ENCODE results near the gene CTU2. TPM values are rescaled to one million over a fixed set of nuclear protein-coding genes. Genes with fewer than 3 reads are reported as not detected.

CTU2 gene
- total RNA-seq, 1 donor from 2014 or later: 18.3 TPM

- no peak for FAIRE-seq
Measured at GRCh38 chr16:88673716-88674379, 32.5 kb upstream of the CTU2 start.

GRCh38 chr16:88676502-88677242 is 29.6 kb upstream of the CTU2 start:
- Histone ChIP-seq H3K4me2 (ENCODE audit: low read length) (no peak overlapping the region), H2AFZ (ENCODE audit: low read depth, low read length) (no peak overlapping the region), H3K27ac (ENCODE audit: low read depth, low read length) (no peak overlapping the region), H3K36me3 (ENCODE audit: insufficient read depth, low read length) (no peaks in the 10 kb centered on the region), H4K20me1 (ENCODE audit: insufficient read depth, low read length) (no peaks in the 10 kb centered on the region), H3K9me3 (ENCODE audit: insufficient read depth, low read depth, low read length) (no peaks in the 10 kb centered on the region), H3K4me1 (ENCODE audit: insufficient read depth, low read length) (no peaks in the 10 kb centered on the region), H3K9ac (ENCODE audit: low read length) (no peak overlapping the region), H3K27me3 (ENCODE audit: insufficient read depth, low read length) (peaks cover 5% of the 10 kb centered on the region), H3K79me2 (ENCODE audit: insufficient read depth, low read length) (no peaks in the 10 kb centered on the region), H3K4me3 (ENCODE audit: insufficient read depth, low read depth, low read length) (no peak overlapping the region)
- FAIRE-seq (no peak), DNase-seq (ENCODE audit: low read depth) (no peak)
- Mint-ChIP-seq H3K9me3 (ENCODE audit: unreplicated experiment) (no peaks in the 10 kb centered on the region), H3K27me3 (ENCODE audit: low read depth, unreplicated experiment) (no peaks in the 10 kb centered on the region), H3K36me3 (ENCODE audit: low read depth, unreplicated experiment) (peaks cover 2% of the 10 kb centered on the region), H3K27ac (ENCODE audit: unreplicated experiment) (no peak overlapping the region), H3K4me1 (ENCODE audit: low read depth, unreplicated experiment) (no peaks in the 10 kb centered on the region), H3K4me3 (ENCODE audit: unreplicated experiment) (no peak overlapping the region)
- no peak for TF ChIP-seq CTCF (IDR thresholded peaks at IDR 0.05; ENCODE audit: insufficient read depth, low read depth, low read length)
- no peak for TF ChIP-seq EZH2 (IDR thresholded peaks at IDR 0.05; ENCODE audit: insufficient read depth, low read length)

More at GRCh38 chr16:88673716-88674379, 32.5 kb upstream of the CTU2 start:
- Histone ChIP-seq H3K9me3 (ENCODE audit: insufficient read depth, low read depth, low read length) (no peaks in the 10 kb centered on the region), H4K20me1 (ENCODE audit: insufficient read depth, low read length) (no peaks in the 10 kb centered on the region), H3K4me3 (ENCODE audit: insufficient read depth, low read depth, low read length) (no peak overlapping the region), H3K79me2 (ENCODE audit: insufficient read depth, low read length) (no peaks in the 10 kb centered on the region), H2AFZ (ENCODE audit: low read depth, low read length) (no peak overlapping the region), H3K27ac (ENCODE audit: low read depth, low read length) (no peak overlapping the region), H3K4me1 (ENCODE audit: insufficient read depth, low read length) (no peaks in the 10 kb centered on the region), H3K27me3 (ENCODE audit: insufficient read depth, low read length) (peaks cover 5% of the 10 kb centered on the region), H3K9ac (ENCODE audit: low read length) (no peak overlapping the region), H3K4me2 (ENCODE audit: low read length) (no peak overlapping the region), H3K36me3 (ENCODE audit: insufficient read depth, low read length) (no peaks in the 10 kb centered on the region)
- H3K9me3 Mint-ChIP-seq (ENCODE audit: unreplicated experiment): no peaks in the 10 kb centered on the region
- H3K36me3 Mint-ChIP-seq (ENCODE audit: low read depth, unreplicated experiment): peaks cover 5% of the 10 kb centered on the region
- no peak overlapping the region for H3K4me3 Mint-ChIP-seq (ENCODE audit: unreplicated experiment)
- H3K27me3 Mint-ChIP-seq (ENCODE audit: low read depth, unreplicated experiment): no peaks in the 10 kb centered on the region
- no peak for DNase-seq (ENCODE audit: low read depth)
- no peak overlapping the region for H3K27ac Mint-ChIP-seq (ENCODE audit: unreplicated experiment)
- TF ChIP-seq CTCF (IDR thresholded peaks at IDR 0.05; ENCODE audit: insufficient read depth, low read depth, low read length) (no peak), EZH2 (IDR thresholded peaks at IDR 0.05; ENCODE audit: insufficient read depth, low read length) (no peak)
- no peaks in the 10 kb centered on the region for H3K4me1 Mint-ChIP-seq (ENCODE audit: low read depth, unreplicated experiment)

- Histone ChIP-seq H3K27ac (ENCODE audit: low read depth, low read length) (no peak overlapping the region), H3K4me3 (ENCODE audit: insufficient read depth, low read depth, low read length) (no peak overlapping the region), H3K9me3 (ENCODE audit: insufficient read depth, low read depth, low read length) (no peaks in the 10 kb centered on the region), H4K20me1 (ENCODE audit: insufficient read depth, low read length) (no peaks in the 10 kb centered on the region), H3K4me2 (ENCODE audit: low read length) (no peak overlapping the region), H3K36me3 (ENCODE audit: insufficient read depth, low read length) (no peaks in the 10 kb centered on the region), H2AFZ (ENCODE audit: low read depth, low read length) (no peak overlapping the region), H3K9ac (ENCODE audit: low read length) (no peak overlapping the region), H3K4me1 (ENCODE audit: insufficient read depth, low read length) (no peaks in the 10 kb centered on the region), H3K79me2 (ENCODE audit: insufficient read depth, low read length) (no peaks in the 10 kb centered on the region), H3K27me3 (ENCODE audit: insufficient read depth, low read length) (peaks cover 5% of the 10 kb centered on the region)
- FAIRE-seq (no peak), DNase-seq (ENCODE audit: low read depth) (no peak)
- Mint-ChIP-seq H3K4me1 (ENCODE audit: low read depth, unreplicated experiment) (no peaks in the 10 kb centered on the region), H3K27ac (ENCODE audit: unreplicated experiment) (no peak overlapping the region), H3K9me3 (ENCODE audit: unreplicated experiment) (no peaks in the 10 kb centered on the region), H3K4me3 (ENCODE audit: unreplicated experiment) (no peak overlapping the region), H3K36me3 (ENCODE audit: low read depth, unreplicated experiment) (peaks cover 2% of the 10 kb centered on the region), H3K27me3 (ENCODE audit: low read depth, unreplicated experiment) (no peaks in the 10 kb centered on the region)
- no peak for TF ChIP-seq CTCF (IDR thresholded peaks at IDR 0.05; ENCODE audit: insufficient read depth, low read depth, low read length)
- no peak for TF ChIP-seq EZH2 (IDR thresholded peaks at IDR 0.05; ENCODE audit: insufficient read depth, low read length)
Measured at GRCh38 chr16:88677721-88678120, 28.6 kb upstream of the CTU2 start.

Data from astrocyte (in vitro differentiated cells and primary cell).